GM23338 (cell line): ENCODE measurements around the gene DDX25. TPM values are rescaled to one million over a fixed set of nuclear protein-coding genes. Genes with fewer than 3 reads are reported as not detected.

Experiments
- ATAC-seq: fragments of 200-7000 bp; cut with Tn5 transposase; 3 replicates; pipeline ENCODE4 v1.9.1; 2020
- DNase-seq: peaks from one replicate; pipeline ENCODE4 v3.0.0-alpha.2; 2015; ENCODE audit warnings: low spot score
- H2AFZ ChIP-seq: fragments of 200-600 bp; sonication (generic); 2 replicates; pipeline ENCODE4 v1.8.0; 2016; ENCODE audit warnings: antibody characterized with exemption, mild to moderate bottlenecking, moderate library complexity
- H3F3A ChIP-seq: fragments of 200-600 bp; sonication (generic); replicated peaks from 2 replicates; pipeline ENCODE4 v1.8.0; 2017; ENCODE audit warnings: antibody characterized with exemption, mixed run types, low read depth
- H3K27ac ChIP-seq: fragments of 200-600 bp; sonication (generic); 2 replicates; pipeline ENCODE4 v1.6.1; 2016; ENCODE audit warnings: low read depth
- H3K27me3 ChIP-seq: fragments of 200-600 bp; sonication (generic); 2 replicates; pipeline ENCODE4 v1.8.0; 2016; ENCODE audit warnings: mild to moderate bottlenecking, mixed run types, moderate library complexity; ENCODE audit not compliant: insufficient read depth
- H3K36me3 ChIP-seq: fragments of 200-600 bp; sonication (generic); 2 replicates; pipeline ENCODE4 v1.8.0; 2016; ENCODE audit warnings: mild to moderate bottlenecking; ENCODE audit not compliant: insufficient read depth
- H3K4me1 ChIP-seq: fragments of 200-600 bp; sonication (generic); 2 replicates; pipeline ENCODE4 v1.8.0; 2016; ENCODE audit warnings: mild to moderate bottlenecking, moderate library complexity; ENCODE audit not compliant: insufficient read depth
- H3K4me2 ChIP-seq: fragments of 200-600 bp; sonication (generic); 2 replicates; pipeline ENCODE4 v1.7.1; 2017; ENCODE audit warnings: mixed run types
- H3K4me3 ChIP-seq: fragments of 200-600 bp; sonication (generic); 2 replicates; pipeline ENCODE4 v1.6.1; 2016; ENCODE audit warnings: mixed run types
- H3K79me2 ChIP-seq: fragments of 200-600 bp; sonication (generic); replicated peaks from 2 replicates; pipeline ENCODE4 v1.8.0; 2017; ENCODE audit warnings: mild to moderate bottlenecking; ENCODE audit not compliant: insufficient read depth
- H3K9me2 ChIP-seq: fragments of 200-600 bp; sonication (generic); 2 replicates; pipeline ENCODE4 v1.8.0; 2017; ENCODE audit not compliant: insufficient read depth
- H4K20me1 ChIP-seq: fragments of 200-600 bp; sonication (generic); replicated peaks from 2 replicates; pipeline ENCODE4 v1.8.0; 2017; ENCODE audit warnings: mild to moderate bottlenecking; ENCODE audit not compliant: insufficient read depth
- H3K27ac Mint-ChIP-seq: 2 replicates; pipeline ENCODE4 v1.8.0; 2020; ENCODE audit warnings: inconsistent platforms, mild to moderate bottlenecking, moderate library complexity, mixed read lengths
- H3K27me3 Mint-ChIP-seq: 3 replicates; pipeline ENCODE4 v1.8.0; 2022; ENCODE audit warnings: low read depth, mild to moderate bottlenecking, moderate library complexity, mixed read lengths, inconsistent platforms; ENCODE audit not compliant: insufficient read depth, poor library complexity
- H3K36me3 Mint-ChIP-seq: 3 replicates; pipeline ENCODE4 v1.8.0; 2021; ENCODE audit warnings: low read depth, mild to moderate bottlenecking, inconsistent platforms, moderate library complexity, mixed read lengths
- H3K4me1 Mint-ChIP-seq: 3 replicates; pipeline ENCODE4 v1.8.0; 2020; ENCODE audit warnings: mild to moderate bottlenecking, inconsistent platforms, mixed read lengths
- H3K4me3 Mint-ChIP-seq: 3 replicates; pipeline ENCODE4 v1.8.0; 2021; ENCODE audit warnings: moderate library complexity, mild to moderate bottlenecking, inconsistent platforms, mixed read lengths
- H3K9me3 Mint-ChIP-seq: 3 replicates; pipeline ENCODE4 v1.8.0; 2020; ENCODE audit warnings: moderate library complexity, mild to moderate bottlenecking, inconsistent platforms, mixed read lengths
- CREB1 ChIP-seq: fragments of 250-450 bp; sonication (Bioruptor Pico); IDR thresholded peaks from 2 replicates; pipeline ENCODE4 v1.5.0; 2020; ENCODE audit warnings: low read depth, mild to moderate bottlenecking, moderate library complexity
- CTCF ChIP-seq, 2 experiments: fragments of 200-600 bp in 1 of 2; sonication (generic) in 1 of 2; conservative IDR thresholded peaks; 2 replicates each; pipeline versions ENCODE4 v1.5.1 to v1.6.1; 2016 to 2017; ENCODE audit warnings: antibody characterized with exemption in 2 of 2, low read depth in 2 of 2, mild to moderate bottlenecking in 2 of 2, moderate library complexity in 1 of 2
- ETS1 ChIP-seq: IDR thresholded peaks from 2 replicates; pipeline ENCODE4 v1.6.1; 2016; ENCODE audit warnings: antibody characterized with exemption
- EZH2phosphoT487 ChIP-seq: fragments of 200-600 bp; sonication (generic); IDR thresholded peaks from one replicate; pipeline ENCODE4 v1.8.1; 2018; ENCODE audit warnings: antibody characterized with exemption; ENCODE audit not compliant: unreplicated experiment
- NANOG ChIP-seq: IDR thresholded peaks from 2 replicates; pipeline ENCODE4 v1.6.1; 2016; ENCODE audit warnings: antibody characterized with exemption, borderline replicate concordance
- STAT1 ChIP-seq: IDR thresholded peaks from one replicate; pipeline ENCODE4 v1.6.1; 2016; ENCODE audit warnings: antibody characterized with exemption; ENCODE audit not compliant: unreplicated experiment
- ZNF331 ChIP-seq: fragments of 250-450 bp; sonication (Bioruptor Pico); IDR thresholded peaks from 2 replicates; pipeline ENCODE4 v1.5.0; 2020; ENCODE audit warnings: low read depth, mild to moderate bottlenecking, moderate library complexity
- ZNF462 ChIP-seq: fragments of 250-450 bp; sonication (Bioruptor Pico); IDR thresholded peaks from 2 replicates; pipeline ENCODE4 v1.5.0; 2020; ENCODE audit warnings: mild to moderate bottlenecking, moderate library complexity
- polyA plus RNA-seq: library from polyadenylated mRNA; unstranded; fragments of >200 nt; fragmentation: Nextera tagmentation; extraction: Ambion mirVana; gene quantifications from 2 replicates; pipeline ENCODE4 v1.2.1, GENCODE V29; 2016
- total RNA-seq: library from RNA; depleted of rRNA; stranded (reverse); fragments of >200 nt; shearing (Covaris generic); gene quantifications from 2 replicates; pipeline ENCODE4 v1.2.3, GENCODE V29; 2014
- TF ChIP-seq, protein P1 (sequence below): IDR thresholded peaks from one replicate; pipeline ENCODE4 v1.6.1; 2018; ENCODE audit warnings: antibody characterized with exemption; ENCODE audit not compliant: unreplicated experiment

The DDX25 gene
- total and polyA plus RNA-seq, 2 experiments from 2014 or later, result 20.6 to 23.6 TPM

GRCh38 chr11:125886997-125887372, 17.3 kb upstream of the DDX25 start:
- Histone ChIP-seq H3K79me2 (peaks cover 35% of the 10 kb centered on the region), H3K36me3 (peaks cover 3% of the 10 kb centered on the region; the same call in 1 of the 2 replicates), H3K4me3 (peak overlapping the region; percentile 66; the same call in 1 of the 2 replicates), H3K4me1 (no peaks in the 10 kb centered on the region; the same call in 1 of the 2 replicates), H3K4me2 (peak overlapping the region; percentile 23), H2AFZ (peak overlapping the region; percentile 94), H3F3A (peaks cover 2% of the 10 kb centered on the region; the same call in 1 of the 2 replicates), H3K27ac (peak overlapping the region; percentile 30; the same call in 1 of the 2 replicates), H3K27me3 (peaks cover 8% of the 10 kb centered on the region; the same call in 1 of the 2 replicates), H4K20me1 (peaks cover 3% of the 10 kb centered on the region), H3K9me2 (peaks cover 5% of the 10 kb centered on the region; the same call in 1 of the 2 replicates)
- TF ChIP-seq ZNF462 (CRISPR knock-in tag) (no peak), CTCF (conservative IDR thresholded peaks at IDR 0.05; ENCODE audit: low read depth in 2 of 2) (no peak), EZH2phosphoT487 (no peak), STAT1 (no peak), ETS1 (no peak), ZNF331 (no peak), CREB1 (CRISPR knock-in tag) (no peak), NANOG (no peak)
- TF ChIP-seq, protein P1, sequence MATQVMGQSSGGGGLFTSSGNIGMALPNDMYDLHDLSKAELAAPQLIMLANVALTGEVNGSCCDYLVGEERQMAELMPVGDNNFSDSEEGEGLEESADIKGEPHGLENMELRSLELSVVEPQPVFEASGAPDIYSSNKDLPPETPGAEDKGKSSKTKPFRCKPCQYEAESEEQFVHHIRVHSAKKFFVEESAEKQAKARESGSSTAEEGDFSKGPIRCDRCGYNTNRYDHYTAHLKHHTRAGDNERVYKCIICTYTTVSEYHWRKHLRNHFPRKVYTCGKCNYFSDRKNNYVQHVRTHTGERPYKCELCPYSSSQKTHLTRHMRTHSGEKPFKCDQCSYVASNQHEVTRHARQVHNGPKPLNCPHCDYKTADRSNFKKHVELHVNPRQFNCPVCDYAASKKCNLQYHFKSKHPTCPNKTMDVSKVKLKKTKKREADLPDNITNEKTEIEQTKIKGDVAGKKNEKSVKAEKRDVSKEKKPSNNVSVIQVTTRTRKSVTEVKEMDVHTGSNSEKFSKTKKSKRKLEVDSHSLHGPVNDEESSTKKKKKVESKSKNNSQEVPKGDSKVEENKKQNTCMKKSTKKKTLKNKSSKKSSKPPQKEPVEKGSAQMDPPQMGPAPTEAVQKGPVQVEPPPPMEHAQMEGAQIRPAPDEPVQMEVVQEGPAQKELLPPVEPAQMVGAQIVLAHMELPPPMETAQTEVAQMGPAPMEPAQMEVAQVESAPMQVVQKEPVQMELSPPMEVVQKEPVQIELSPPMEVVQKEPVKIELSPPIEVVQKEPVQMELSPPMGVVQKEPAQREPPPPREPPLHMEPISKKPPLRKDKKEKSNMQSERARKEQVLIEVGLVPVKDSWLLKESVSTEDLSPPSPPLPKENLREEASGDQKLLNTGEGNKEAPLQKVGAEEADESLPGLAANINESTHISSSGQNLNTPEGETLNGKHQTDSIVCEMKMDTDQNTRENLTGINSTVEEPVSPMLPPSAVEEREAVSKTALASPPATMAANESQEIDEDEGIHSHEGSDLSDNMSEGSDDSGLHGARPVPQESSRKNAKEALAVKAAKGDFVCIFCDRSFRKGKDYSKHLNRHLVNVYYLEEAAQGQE, result no peak
- Mint-ChIP-seq H3K9me3 (peaks cover 28% of the 10 kb centered on the region), H3K4me3 (peak overlapping the region; percentile 80), H3K36me3 (peaks cover 18% of the 10 kb centered on the region; the same call in 2 of the 3 replicates), H3K27ac (no peak overlapping the region; the same call in 1 of the 2 replicates), H3K27me3 (peaks cover 13% of the 10 kb centered on the region), H3K4me1 (peaks cover 7% of the 10 kb centered on the region; the same call in 1 of the 3 replicates)
- ATAC-seq (peak; percentile 52), DNase-seq (peak; percentile 70)
